Brain microvascular endothelial cell (primary cell): Measurements from ENCODE around the gene GALNT14.

Experiments
- DNase-seq: peaks from one replicate; pipeline ENCODE4 v3.0.0-alpha.2; 2020
- H3K27ac ChIP-seq: fragments of 250-450 bp; sonication (Bioruptor Pico); 2 replicates; pipeline ENCODE4 v1.5.1; 2020; ENCODE audit warnings: mild to moderate bottlenecking, moderate library complexity
- H3K27me3 ChIP-seq: fragments of 250-450 bp; sonication (Bioruptor Pico); replicated peaks from 2 replicates; pipeline ENCODE4 v1.5.1; 2020; ENCODE audit warnings: mild to moderate bottlenecking
- H3K36me3 ChIP-seq: fragments of 250-450 bp; sonication (Bioruptor Pico); replicated peaks from 2 replicates; pipeline ENCODE4 v1.5.1; 2020; ENCODE audit warnings: mild to moderate bottlenecking
- H3K4me3 ChIP-seq: 2 replicates; pipeline ENCODE4 v1.5.1; 2011; ENCODE audit warnings: low read depth, mild to moderate bottlenecking, control low read depth, low read length, moderate library complexity
- CTCF ChIP-seq: IDR thresholded peaks from 2 replicates; pipeline ENCODE4 v1.5.1; 2011; ENCODE audit warnings: low read depth, mild to moderate bottlenecking, moderate library complexity, low read length, control low read depth, inconsistent platforms; ENCODE audit errors: missing control alignments
- in situ Hi-C: cut with HindIII; loops from 2 replicates; pipeline ENCODE4 v1.10.0; 2017; ENCODE audit warnings: low sequenced_read_pairs, low pct_ligation_motif_present

The GALNT14 gene

GRCh38 chr2:30974554-30974953 lies 163.7 kb downstream of the GALNT14 start:
- no peaks in the 10 kb centered on the region for H3K27me3 ChIP-seq
- no peak for DNase-seq
- no peak overlapping the region for H3K4me3 ChIP-seq
- H3K36me3 ChIP-seq, result no peaks in the 10 kb centered on the region
- TF ChIP-seq CTCF, result no peak
- in situ Hi-C loops, result no loop called here
- H3K27ac ChIP-seq, result no peak overlapping the region

- in situ Hi-C loops, result no loop called here
- no peak for TF ChIP-seq CTCF
Observed at GRCh38 chr2:30974092-30974491, 164.1 kb downstream of the GALNT14 start.

GRCh38 chr2:30971231-30972025 lies 166.8 kb downstream of the GALNT14 start:
- H3K27me3 ChIP-seq, result no peaks in the 10 kb centered on the region
- H3K4me3 ChIP-seq, result no peak overlapping the region
- DNase-seq, result no peak
- in situ Hi-C loops, result no loop called here
- no peak overlapping the region for H3K27ac ChIP-seq
- no peak for TF ChIP-seq CTCF
- no peaks in the 10 kb centered on the region for H3K36me3 ChIP-seq

More at GRCh38 chr2:30974092-30974491, 164.1 kb downstream of the GALNT14 start:
- H3K4me3 ChIP-seq, result no peak overlapping the region
- no peaks in the 10 kb centered on the region for H3K27me3 ChIP-seq
- H3K36me3 ChIP-seq, result no peaks in the 10 kb centered on the region
- no peak for DNase-seq
- no peak overlapping the region for H3K27ac ChIP-seq

- in situ Hi-C loops, result no loop called here
- no peaks in the 10 kb centered on the region for H3K27me3 ChIP-seq
- H3K27ac ChIP-seq, result no peak overlapping the region
- no peak for DNase-seq
- H3K4me3 ChIP-seq, result no peak overlapping the region
- TF ChIP-seq CTCF, result no peak
- no peaks in the 10 kb centered on the region for H3K36me3 ChIP-seq
Observed at GRCh38 chr2:30968660-30969397, 169.4 kb downstream of the GALNT14 start.

- Histone ChIP-seq H3K27ac (no peak overlapping the region), H3K36me3 (no peaks in the 10 kb centered on the region), H3K27me3 (no peaks in the 10 kb centered on the region), H3K4me3 (no peak overlapping the region)
- no peak for TF ChIP-seq CTCF
- no peak for DNase-seq
- in situ Hi-C loops, result no loop called here
Observed at GRCh38 chr2:30966786-30967185, 171.5 kb downstream of the GALNT14 start.
